Cardiac fibroblast (primary cell): ENCODE results near the gene AIG1.

Experiments
- DNase-seq, 2 donors: peaks; one replicate each; pipeline versions ENCODE4 v3.0.0 to v3.0.0-alpha.2; 2010; ENCODE audit warnings: low read depth in 2 of 2
- H3K4me3 ChIP-seq, 2 donors: replicated peaks in 1 of 2; 1 replicate in 1 of 2; 2 replicates in 1 of 2; pipeline ENCODE4 v1.5.1; 2011; ENCODE audit warnings: low read depth in 2 of 2, low read length in 2 of 2, mild to moderate bottlenecking in 2 of 2, moderate library complexity in 1 of 2
- TF ChIP-seq, protein P1 (sequence below): IDR thresholded peaks from one replicate; pipeline ENCODE4 v1.5.1; 2011; ENCODE audit warnings: low read depth, mild to moderate bottlenecking, low read length, inconsistent platforms

Gene AIG1

DNA sequence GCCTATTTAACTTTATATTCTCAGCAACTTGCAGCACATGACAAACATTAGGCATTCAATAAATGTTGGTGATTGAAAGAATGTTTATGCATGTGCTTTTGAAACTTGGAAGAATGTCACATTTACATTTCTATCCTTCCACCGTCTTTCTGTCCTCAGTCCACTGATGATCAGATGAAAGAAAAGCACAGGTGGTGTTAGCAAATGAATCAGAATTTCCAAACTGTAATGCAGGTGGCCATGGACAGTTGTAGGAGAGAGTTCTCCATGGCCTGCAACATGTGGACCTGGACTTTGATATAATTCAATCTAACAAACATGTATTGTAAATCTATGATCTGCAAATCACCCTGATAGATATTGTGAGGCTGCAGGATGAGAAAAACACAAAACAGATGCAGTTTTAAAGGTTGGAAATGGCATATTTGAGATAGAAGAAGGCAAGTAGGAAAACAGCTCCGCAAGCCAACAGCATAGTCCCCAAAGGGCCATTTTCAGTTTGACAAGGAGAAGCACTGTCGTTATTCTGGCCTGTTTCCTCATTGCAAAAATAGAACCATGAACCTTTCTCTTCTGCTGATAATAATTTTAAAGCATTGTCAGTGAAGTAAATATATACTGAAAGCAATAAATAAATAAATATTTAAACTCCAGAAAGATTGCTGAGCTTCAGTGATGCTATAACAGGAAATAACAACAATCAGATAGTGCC lies 119.4 kb downstream of the AIG1 start:
- H3K4me3 ChIP-seq = no peak overlapping the region
- DNase-seq = no peak
- TF ChIP-seq, protein P1, sequence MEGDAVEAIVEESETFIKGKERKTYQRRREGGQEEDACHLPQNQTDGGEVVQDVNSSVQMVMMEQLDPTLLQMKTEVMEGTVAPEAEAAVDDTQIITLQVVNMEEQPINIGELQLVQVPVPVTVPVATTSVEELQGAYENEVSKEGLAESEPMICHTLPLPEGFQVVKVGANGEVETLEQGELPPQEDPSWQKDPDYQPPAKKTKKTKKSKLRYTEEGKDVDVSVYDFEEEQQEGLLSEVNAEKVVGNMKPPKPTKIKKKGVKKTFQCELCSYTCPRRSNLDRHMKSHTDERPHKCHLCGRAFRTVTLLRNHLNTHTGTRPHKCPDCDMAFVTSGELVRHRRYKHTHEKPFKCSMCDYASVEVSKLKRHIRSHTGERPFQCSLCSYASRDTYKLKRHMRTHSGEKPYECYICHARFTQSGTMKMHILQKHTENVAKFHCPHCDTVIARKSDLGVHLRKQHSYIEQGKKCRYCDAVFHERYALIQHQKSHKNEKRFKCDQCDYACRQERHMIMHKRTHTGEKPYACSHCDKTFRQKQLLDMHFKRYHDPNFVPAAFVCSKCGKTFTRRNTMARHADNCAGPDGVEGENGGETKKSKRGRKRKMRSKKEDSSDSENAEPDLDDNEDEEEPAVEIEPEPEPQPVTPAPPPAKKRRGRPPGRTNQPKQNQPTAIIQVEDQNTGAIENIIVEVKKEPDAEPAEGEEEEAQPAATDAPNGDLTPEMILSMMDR = no peak

DNA sequence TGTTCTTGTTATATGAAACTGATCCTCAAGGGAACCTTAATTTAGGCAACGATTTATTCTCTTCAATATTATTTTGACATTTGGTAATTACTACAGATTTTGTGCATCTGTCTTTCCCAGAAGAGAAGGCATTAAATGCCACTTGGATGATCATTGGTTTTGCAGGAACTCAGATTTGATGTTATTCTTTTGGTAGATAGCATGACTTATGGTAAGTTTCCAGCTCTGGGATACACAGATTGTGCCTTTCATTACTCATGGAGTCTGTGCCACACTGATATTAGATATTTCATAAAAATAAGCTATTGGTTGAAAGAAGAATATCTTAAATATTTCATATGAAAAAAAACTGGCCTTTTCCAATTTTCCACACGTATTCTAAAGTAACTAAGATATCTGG lies 120.1 kb downstream of the AIG1 start:
- no peak for DNase-seq
- H3K4me3 ChIP-seq = no peak overlapping the region
- TF ChIP-seq, protein P1 = no peak

DNA sequence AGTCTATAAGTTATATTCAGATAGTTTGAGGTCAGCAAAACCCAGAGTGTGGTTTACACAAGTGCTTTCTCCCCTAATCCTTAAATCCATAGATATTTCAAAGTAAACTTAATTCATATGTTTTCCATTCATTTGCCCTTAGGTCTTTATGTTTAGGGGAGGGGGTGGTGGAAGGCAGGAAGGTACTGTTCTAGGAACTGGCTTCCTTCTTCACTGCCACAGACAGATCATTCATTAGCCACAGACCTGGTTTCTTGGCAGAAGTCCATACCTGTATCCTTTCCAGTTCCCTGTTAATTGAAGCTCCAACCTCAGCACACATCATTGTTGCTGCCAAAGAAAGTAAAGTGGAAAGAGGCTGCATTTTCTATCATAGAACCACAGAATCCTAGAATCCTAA lies 123.0 kb downstream of the AIG1 start:
- H3K4me3 ChIP-seq = no peak overlapping the region
- TF ChIP-seq, protein P1 = no peak
- DNase-seq = no peak

DNA sequence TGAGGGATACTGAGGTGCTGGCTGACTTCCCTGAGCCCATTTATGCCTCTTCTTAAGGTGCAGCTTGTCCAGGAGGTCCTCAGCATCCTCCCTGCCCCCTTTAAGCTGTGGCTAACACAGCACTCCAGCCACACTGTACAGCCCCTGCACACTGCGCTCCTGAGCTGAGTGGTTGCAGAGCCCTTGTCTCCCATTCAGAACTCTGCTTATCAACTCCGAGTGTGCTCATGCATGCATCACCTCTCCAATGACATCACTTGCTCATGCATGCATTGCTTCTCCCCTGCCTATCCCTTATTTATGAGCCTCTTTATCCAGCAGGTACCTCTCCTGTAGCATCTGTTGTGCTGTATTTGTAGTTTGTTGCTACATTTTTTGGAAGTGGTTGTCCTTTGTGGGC lies 124.6 kb downstream of the AIG1 start:
- H3K4me3 ChIP-seq = no peak overlapping the region
- TF ChIP-seq, protein P1 = no peak
- no peak for DNase-seq

DNA sequence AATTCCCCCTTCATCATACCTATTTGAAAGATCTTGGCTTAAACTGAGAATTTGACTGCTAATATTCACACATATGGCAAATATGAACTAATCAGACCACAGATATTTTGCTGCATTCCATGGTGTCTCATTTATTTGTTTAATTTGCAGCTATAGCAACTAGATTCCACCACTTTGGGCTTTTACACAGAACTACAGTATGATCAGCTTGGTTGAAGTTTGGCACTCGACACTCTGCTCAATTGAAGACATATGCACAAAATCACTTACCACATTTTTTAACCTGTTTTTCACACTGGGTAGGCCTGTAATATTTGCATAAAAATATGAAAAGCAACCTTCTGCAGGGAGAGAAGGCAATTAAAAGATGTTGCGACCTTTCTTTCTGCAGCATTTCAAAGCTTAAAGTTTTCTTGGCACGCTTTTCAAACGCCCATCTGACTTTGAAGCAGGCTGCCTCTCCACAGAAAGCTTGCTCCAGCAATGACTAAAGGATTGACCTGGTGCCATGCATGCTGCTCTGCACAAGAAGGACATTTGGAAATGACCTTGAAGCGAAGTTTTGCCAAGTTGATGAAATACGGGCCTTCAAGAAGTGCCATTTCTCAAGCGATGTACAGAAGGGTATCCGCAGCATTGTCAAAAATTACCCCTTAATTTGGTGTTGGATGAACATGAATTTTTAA lies 126.7 kb downstream of the AIG1 start:
- peak; percentile 53 to 69 for DNase-seq
- TF ChIP-seq, protein P1 = no peak
- H3K4me3 ChIP-seq = no peak overlapping the region

DNA sequence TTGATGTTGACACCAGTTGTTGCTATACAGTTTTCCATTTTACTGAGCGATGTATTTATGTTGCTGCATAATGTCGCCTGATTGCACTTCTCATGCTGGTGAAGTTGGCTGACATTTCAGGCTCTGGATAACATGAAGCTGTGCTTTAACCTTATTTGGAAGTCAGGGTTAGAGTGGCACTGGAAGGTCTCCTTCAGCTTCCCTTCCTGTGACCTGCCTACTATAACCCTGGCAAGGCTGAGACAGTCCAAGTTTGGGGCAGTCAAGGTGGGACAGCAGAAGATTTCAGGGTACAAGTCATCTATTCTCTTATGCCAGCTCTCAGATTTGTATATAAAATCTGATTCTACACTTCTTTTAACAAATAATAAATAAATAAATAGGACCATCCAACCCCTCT lies 127.6 kb downstream of the AIG1 start:
- DNase-seq = no peak
- H3K4me3 ChIP-seq = no peak overlapping the region
- TF ChIP-seq, protein P1 = no peak
